ENCODE data around the gene INSYN2B. TPM values are rescaled to one million over a fixed set of nuclear protein-coding genes. Genes with fewer than 3 reads are reported as not detected.

Gene INSYN2B
- total RNA-seq, 1 experiment from 2014 or later: 10.8 TPM

- H3K27me3 ChIP-seq (replicated peaks; ENCODE audit: insufficient read depth, low read depth, low read length, poor library complexity): no peaks in the 10 kb centered on the region
- no TSS peak for BruUV-seq (replicated peaks)
- H3K27ac ChIP-seq (ENCODE audit: low read depth, low read length, poor library complexity, severe bottlenecking): no peak overlapping the region
- TF ChIP-seq, protein P1, sequence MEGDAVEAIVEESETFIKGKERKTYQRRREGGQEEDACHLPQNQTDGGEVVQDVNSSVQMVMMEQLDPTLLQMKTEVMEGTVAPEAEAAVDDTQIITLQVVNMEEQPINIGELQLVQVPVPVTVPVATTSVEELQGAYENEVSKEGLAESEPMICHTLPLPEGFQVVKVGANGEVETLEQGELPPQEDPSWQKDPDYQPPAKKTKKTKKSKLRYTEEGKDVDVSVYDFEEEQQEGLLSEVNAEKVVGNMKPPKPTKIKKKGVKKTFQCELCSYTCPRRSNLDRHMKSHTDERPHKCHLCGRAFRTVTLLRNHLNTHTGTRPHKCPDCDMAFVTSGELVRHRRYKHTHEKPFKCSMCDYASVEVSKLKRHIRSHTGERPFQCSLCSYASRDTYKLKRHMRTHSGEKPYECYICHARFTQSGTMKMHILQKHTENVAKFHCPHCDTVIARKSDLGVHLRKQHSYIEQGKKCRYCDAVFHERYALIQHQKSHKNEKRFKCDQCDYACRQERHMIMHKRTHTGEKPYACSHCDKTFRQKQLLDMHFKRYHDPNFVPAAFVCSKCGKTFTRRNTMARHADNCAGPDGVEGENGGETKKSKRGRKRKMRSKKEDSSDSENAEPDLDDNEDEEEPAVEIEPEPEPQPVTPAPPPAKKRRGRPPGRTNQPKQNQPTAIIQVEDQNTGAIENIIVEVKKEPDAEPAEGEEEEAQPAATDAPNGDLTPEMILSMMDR (conservative IDR thresholded peaks at IDR 0.05; ENCODE audit: low read depth, low read length): no peak
- TF ChIP-seq EZH2 (IDR thresholded peaks at IDR 0.05; ENCODE audit: borderline replicate concordance, low read depth, low read length, poor library complexity, severe bottlenecking): no peak
- no peaks in the 10 kb centered on the region for H3K36me3 ChIP-seq (ENCODE audit: insufficient read depth, low read length, poor library complexity, severe bottlenecking)
- CTCF ChIA-PET: no interaction called here
- H3K4me1 ChIP-seq (ENCODE audit: insufficient read depth, low read length, poor library complexity, severe bottlenecking): no peaks in the 10 kb centered on the region
- no peak for DNase-seq (ENCODE audit: low spot score)
- no peak overlapping the region for H3K4me3 ChIP-seq (ENCODE audit: low read depth, low read length, poor library complexity, severe bottlenecking)
- POLR2A ChIA-PET (ENCODE audit: low non-redundant PET): no interaction called here
- intact Hi-C loops (cut with micrococcal nuclease; ENCODE audit: unreplicated experiment): no loop called here
- H3K9me3 ChIP-seq (ENCODE audit: low read depth, low read length, poor library complexity, severe bottlenecking): no peaks in the 10 kb centered on the region
Observed at GRCh38 chr5:169991115-169991869, 11.0 kb upstream of the INSYN2B start.

GRCh38 chr5:169989365-169989764 lies 9.1 kb upstream of the INSYN2B start:
- Histone ChIP-seq H3K9me3 (ENCODE audit: low read depth, low read length, poor library complexity, severe bottlenecking) (no peaks in the 10 kb centered on the region), H3K36me3 (ENCODE audit: insufficient read depth, low read length, poor library complexity, severe bottlenecking) (no peaks in the 10 kb centered on the region), H3K27ac (ENCODE audit: low read depth, low read length, poor library complexity, severe bottlenecking) (no peak overlapping the region), H3K4me1 (ENCODE audit: insufficient read depth, low read length, poor library complexity, severe bottlenecking) (no peaks in the 10 kb centered on the region), H3K4me3 (ENCODE audit: low read depth, low read length, poor library complexity, severe bottlenecking) (no peak overlapping the region), H3K27me3 (replicated peaks; ENCODE audit: insufficient read depth, low read depth, low read length, poor library complexity) (no peaks in the 10 kb centered on the region)
- no peak for DNase-seq (ENCODE audit: low spot score)
- BruUV-seq (replicated peaks): no TSS peak
- ChIA-PET CTCF (interaction anchor here (0.6 kb wide), 1 partner anchor 9 kb away, joined by 3 read pairs; the partner anchor contains the start of gene INSYN2B), POLR2A (ENCODE audit: low non-redundant PET) (no interaction called here)
- intact Hi-C loops (cut with micrococcal nuclease; ENCODE audit: unreplicated experiment): no loop called here
- TF ChIP-seq EZH2 (IDR thresholded peaks at IDR 0.05; ENCODE audit: borderline replicate concordance, low read depth, low read length, poor library complexity, severe bottlenecking): no peak
- TF ChIP-seq, protein P1 (conservative IDR thresholded peaks at IDR 0.05; ENCODE audit: low read depth, low read length): no peak

GRCh38 chr5:169988947-169989346 lies 8.7 kb upstream of the INSYN2B start:
- H3K27me3 ChIP-seq (replicated peaks; ENCODE audit: insufficient read depth, low read depth, low read length, poor library complexity): no peaks in the 10 kb centered on the region
- H3K4me3 ChIP-seq (ENCODE audit: low read depth, low read length, poor library complexity, severe bottlenecking): no peak overlapping the region
- H3K27ac ChIP-seq (ENCODE audit: low read depth, low read length, poor library complexity, severe bottlenecking): no peak overlapping the region
- H3K9me3 ChIP-seq (ENCODE audit: low read depth, low read length, poor library complexity, severe bottlenecking): no peaks in the 10 kb centered on the region
- TF ChIP-seq, protein P1 (conservative IDR thresholded peaks at IDR 0.05; ENCODE audit: low read depth, low read length): no peak
- TF ChIP-seq EZH2 (IDR thresholded peaks at IDR 0.05; ENCODE audit: borderline replicate concordance, low read depth, low read length, poor library complexity, severe bottlenecking): no peak
- H3K36me3 ChIP-seq (ENCODE audit: insufficient read depth, low read length, poor library complexity, severe bottlenecking): no peaks in the 10 kb centered on the region
- intact Hi-C loops (cut with micrococcal nuclease; ENCODE audit: unreplicated experiment): no loop called here
- CTCF ChIA-PET: interaction anchor here (0.6 kb wide), 1 partner anchor 9 kb away, joined by 3 read pairs; the partner anchor contains the start of gene INSYN2B
- H3K4me1 ChIP-seq (ENCODE audit: insufficient read depth, low read length, poor library complexity, severe bottlenecking): no peaks in the 10 kb centered on the region
- POLR2A ChIA-PET (ENCODE audit: low non-redundant PET): no interaction called here
- no TSS peak for BruUV-seq (replicated peaks)
- DNase-seq (ENCODE audit: low spot score): no peak

All from A673 (cell line).